ENCODE results near the gene RALBP1.

RALBP1 gene

DNA sequence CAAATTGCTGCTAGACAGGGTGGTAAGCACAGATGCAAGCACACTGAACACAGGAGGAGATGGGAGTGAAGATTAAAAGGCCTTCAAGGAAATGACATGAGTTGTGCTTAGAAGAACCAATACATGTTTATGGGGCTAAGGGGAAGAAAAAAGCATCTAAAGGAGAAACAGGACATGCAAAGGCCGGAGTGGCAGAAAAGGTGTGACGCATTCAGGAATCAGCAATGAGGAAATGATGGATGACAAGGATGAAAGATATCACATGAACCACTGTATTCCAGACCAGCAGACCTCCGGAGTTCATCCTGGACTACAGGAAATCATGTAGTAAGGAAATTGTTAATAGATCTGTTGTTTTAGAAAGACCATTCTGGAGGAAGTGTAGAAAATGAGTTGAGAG lies 96.2 kb downstream of the RALBP1 start:
- no peak overlapping the region for H3K9ac ChIP-seq (ENCODE audit: low read length)
- H3K79me2 ChIP-seq (ENCODE audit: low read length) = no peaks in the 10 kb centered on the region
- no peak overlapping the region for H3K27ac ChIP-seq (ENCODE audit: low read length)
- H4K20me1 ChIP-seq (ENCODE audit: insufficient read depth, low read length) = no peaks in the 10 kb centered on the region
- no peak for DNase-seq
- H3K9me3 ChIP-seq (replicated peaks; ENCODE audit: insufficient read depth, low read length) = no peaks in the 10 kb centered on the region
- H3F3A ChIP-seq (ENCODE audit: insufficient read depth, low read length) = no peaks in the 10 kb centered on the region
- TF ChIP-seq, protein P1, sequence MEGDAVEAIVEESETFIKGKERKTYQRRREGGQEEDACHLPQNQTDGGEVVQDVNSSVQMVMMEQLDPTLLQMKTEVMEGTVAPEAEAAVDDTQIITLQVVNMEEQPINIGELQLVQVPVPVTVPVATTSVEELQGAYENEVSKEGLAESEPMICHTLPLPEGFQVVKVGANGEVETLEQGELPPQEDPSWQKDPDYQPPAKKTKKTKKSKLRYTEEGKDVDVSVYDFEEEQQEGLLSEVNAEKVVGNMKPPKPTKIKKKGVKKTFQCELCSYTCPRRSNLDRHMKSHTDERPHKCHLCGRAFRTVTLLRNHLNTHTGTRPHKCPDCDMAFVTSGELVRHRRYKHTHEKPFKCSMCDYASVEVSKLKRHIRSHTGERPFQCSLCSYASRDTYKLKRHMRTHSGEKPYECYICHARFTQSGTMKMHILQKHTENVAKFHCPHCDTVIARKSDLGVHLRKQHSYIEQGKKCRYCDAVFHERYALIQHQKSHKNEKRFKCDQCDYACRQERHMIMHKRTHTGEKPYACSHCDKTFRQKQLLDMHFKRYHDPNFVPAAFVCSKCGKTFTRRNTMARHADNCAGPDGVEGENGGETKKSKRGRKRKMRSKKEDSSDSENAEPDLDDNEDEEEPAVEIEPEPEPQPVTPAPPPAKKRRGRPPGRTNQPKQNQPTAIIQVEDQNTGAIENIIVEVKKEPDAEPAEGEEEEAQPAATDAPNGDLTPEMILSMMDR (IDR thresholded peaks at IDR 0.05; ENCODE audit: low read length) = no peak
- TF ChIP-seq EZH2phosphoT487 (IDR thresholded peaks at IDR 0.05; ENCODE audit: low read length) (no peak), EZH2 (optimal IDR thresholded peaks at IDR 0.05; ENCODE audit: low read depth, low read length) (no peak)
- no peaks in the 10 kb centered on the region; the same call in 1 of the 2 replicates for H3K36me3 ChIP-seq (replicated peaks; ENCODE audit: insufficient read depth, low read length)
- H3K27me3 ChIP-seq (replicated peaks; ENCODE audit: insufficient read depth, low read length) = no peaks in the 10 kb centered on the region
- no peak overlapping the region for H3K4me2 ChIP-seq (ENCODE audit: low read depth, low read length)
- H3K9me2 ChIP-seq (replicated peaks; ENCODE audit: insufficient read depth, low read length) = no peaks in the 10 kb centered on the region
- no peak overlapping the region for H3K4me3 ChIP-seq (ENCODE audit: low read length)
- no peaks in the 10 kb centered on the region for H3K4me1 ChIP-seq (ENCODE audit: low read length)
- no peak overlapping the region for H2AFZ ChIP-seq (ENCODE audit: low read length)

DNA sequence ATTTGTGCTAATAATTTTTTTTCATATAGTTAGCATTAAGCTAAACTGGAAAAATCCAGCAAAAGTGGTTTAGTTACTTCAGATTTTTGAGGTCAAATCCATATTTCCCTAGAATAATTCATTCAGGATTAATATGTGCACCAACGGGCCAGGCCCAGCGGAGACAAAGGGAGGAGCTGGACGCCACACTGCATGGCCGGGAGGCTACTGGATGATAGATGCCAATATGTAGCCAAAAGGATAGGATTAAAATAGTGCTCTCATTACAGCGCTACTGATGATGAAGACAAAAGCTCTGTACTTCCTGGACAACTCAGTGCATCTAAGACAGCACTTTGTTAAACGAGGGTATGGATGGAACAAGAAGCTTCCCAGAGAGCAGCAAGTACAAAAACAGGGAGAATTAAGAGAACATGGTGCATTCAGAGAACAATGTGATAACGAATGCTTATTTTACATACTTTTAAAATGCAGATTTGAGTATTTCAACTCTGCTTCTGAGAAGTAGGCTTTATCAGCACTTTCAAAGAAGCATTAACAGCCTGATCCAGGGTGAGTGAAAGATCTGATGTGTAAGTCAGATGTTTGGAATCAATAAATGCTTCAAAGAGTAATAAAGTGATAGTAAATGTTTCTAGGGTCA lies 99.3 kb downstream of the RALBP1 start:
- Histone ChIP-seq H2AFZ (ENCODE audit: low read length) (no peak overlapping the region), H3K9me2 (replicated peaks; ENCODE audit: insufficient read depth, low read length) (no peaks in the 10 kb centered on the region), H3K36me3 (replicated peaks; ENCODE audit: insufficient read depth, low read length) (no peaks in the 10 kb centered on the region; the same call in 1 of the 2 replicates), H3K4me3 (ENCODE audit: low read length) (no peak overlapping the region), H3F3A (ENCODE audit: insufficient read depth, low read length) (no peaks in the 10 kb centered on the region), H3K9me3 (replicated peaks; ENCODE audit: insufficient read depth, low read length) (no peaks in the 10 kb centered on the region), H3K79me2 (ENCODE audit: low read length) (no peaks in the 10 kb centered on the region), H3K9ac (ENCODE audit: low read length) (no peak overlapping the region), H3K4me1 (ENCODE audit: low read length) (no peaks in the 10 kb centered on the region), H3K4me2 (ENCODE audit: low read depth, low read length) (no peak overlapping the region), H3K27me3 (replicated peaks; ENCODE audit: insufficient read depth, low read length) (no peaks in the 10 kb centered on the region), H3K27ac (ENCODE audit: low read length) (no peak overlapping the region), H4K20me1 (ENCODE audit: insufficient read depth, low read length) (no peaks in the 10 kb centered on the region)
- DNase-seq = no peak
- TF ChIP-seq, protein P1 (IDR thresholded peaks at IDR 0.05; ENCODE audit: low read length) = no peak
- no peak for TF ChIP-seq EZH2 (optimal IDR thresholded peaks at IDR 0.05; ENCODE audit: low read depth, low read length)
- TF ChIP-seq EZH2phosphoT487 (IDR thresholded peaks at IDR 0.05; ENCODE audit: low read length) = no peak

DNA sequence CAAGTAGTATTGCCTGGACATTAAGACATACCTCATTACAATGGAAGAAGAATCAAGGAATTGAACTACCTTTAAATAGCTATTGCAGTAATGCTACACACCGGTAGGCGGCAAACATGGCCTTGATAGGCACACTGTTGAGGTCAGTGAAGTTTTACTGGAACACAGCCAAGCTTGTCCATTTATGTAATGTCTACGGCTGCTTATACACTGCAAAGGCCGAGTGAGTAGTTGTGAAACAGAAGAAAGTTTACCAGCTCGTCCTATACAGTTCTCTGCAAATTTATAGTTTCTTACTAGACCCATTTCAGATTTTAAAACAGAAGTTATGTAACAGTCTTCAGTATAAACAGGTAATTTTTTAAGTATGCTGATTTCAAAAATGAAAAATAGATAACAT lies 100.2 kb downstream of the RALBP1 start:
- Histone ChIP-seq H4K20me1 (ENCODE audit: insufficient read depth, low read length) (no peaks in the 10 kb centered on the region), H3K4me1 (ENCODE audit: low read length) (no peaks in the 10 kb centered on the region), H3K4me3 (ENCODE audit: low read length) (no peak overlapping the region), H3K79me2 (ENCODE audit: low read length) (no peaks in the 10 kb centered on the region), H3K9me2 (replicated peaks; ENCODE audit: insufficient read depth, low read length) (no peaks in the 10 kb centered on the region), H3K4me2 (ENCODE audit: low read depth, low read length) (no peak overlapping the region), H3F3A (ENCODE audit: insufficient read depth, low read length) (no peaks in the 10 kb centered on the region), H2AFZ (ENCODE audit: low read length) (no peak overlapping the region), H3K9me3 (replicated peaks; ENCODE audit: insufficient read depth, low read length) (no peaks in the 10 kb centered on the region), H3K27me3 (replicated peaks; ENCODE audit: insufficient read depth, low read length) (no peaks in the 10 kb centered on the region), H3K27ac (ENCODE audit: low read length) (no peak overlapping the region), H3K36me3 (replicated peaks; ENCODE audit: insufficient read depth, low read length) (no peaks in the 10 kb centered on the region; the same call in none of the 2 replicates), H3K9ac (ENCODE audit: low read length) (no peak overlapping the region)
- TF ChIP-seq, protein P1 (IDR thresholded peaks at IDR 0.05; ENCODE audit: low read length) = no peak
- no peak for TF ChIP-seq EZH2phosphoT487 (IDR thresholded peaks at IDR 0.05; ENCODE audit: low read length)
- TF ChIP-seq EZH2 (optimal IDR thresholded peaks at IDR 0.05; ENCODE audit: low read depth, low read length) = no peak
- no peak for DNase-seq

Data from MM.1S (cell line).